GM19043 (cell line): ENCODE data around the gene TMTC2.

Experiments
- ATAC-seq: cut with Tn5 transposase; IDR thresholded peaks from one replicate; pipeline ENCODE4 v1.9.1; 2021; ENCODE audit warnings: low read depth; ENCODE audit not compliant: unreplicated experiment

TMTC2 gene

DNA sequence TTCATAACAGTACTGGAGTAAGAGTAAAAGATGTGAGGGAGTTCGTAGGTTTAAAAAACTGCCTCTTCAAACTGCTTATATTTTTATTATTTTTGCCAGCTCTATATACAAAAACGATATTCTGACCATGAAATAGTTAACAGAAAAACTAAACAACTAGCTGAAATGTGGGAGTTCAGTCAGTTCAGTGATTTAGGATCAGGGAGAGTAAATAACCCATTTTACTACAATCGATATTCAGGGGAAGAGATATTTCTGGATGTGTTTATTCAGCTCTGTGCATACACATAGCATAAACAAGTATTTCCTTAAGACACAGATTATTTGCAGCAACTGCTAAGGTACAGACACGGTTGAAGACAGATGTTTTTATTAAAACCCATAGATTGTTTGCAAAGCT is 470.9 kb downstream of the TMTC2 start:
- ATAC-seq, result no peak

DNA sequence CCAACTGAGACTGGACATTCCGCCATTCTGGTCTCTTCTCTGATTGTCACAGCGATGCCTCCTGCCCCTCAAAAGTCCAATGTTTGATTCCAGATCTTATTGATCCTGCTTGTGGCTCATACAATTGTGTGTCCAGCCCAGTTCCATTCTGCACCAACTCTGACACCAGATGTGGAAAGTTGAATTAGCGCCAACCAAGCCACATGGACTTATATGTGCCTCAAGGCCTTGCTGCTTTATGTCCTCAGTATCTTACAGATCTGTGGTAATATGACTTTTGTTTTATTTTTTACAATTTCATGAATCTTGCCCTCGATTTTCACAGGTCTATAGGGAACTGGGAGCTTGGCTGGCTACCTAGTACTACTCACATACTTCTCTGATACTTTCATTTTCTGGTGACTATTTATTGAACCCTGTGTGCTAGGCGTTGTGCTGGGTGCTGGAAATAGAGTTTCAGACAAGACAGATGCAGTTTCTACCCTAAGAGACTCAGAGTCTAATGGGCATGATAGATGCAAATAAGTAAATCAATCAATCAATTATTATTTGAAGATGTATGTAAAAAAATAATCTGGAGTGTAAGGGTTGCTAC is 472.0 kb downstream of the TMTC2 start:
- no peak for ATAC-seq

DNA sequence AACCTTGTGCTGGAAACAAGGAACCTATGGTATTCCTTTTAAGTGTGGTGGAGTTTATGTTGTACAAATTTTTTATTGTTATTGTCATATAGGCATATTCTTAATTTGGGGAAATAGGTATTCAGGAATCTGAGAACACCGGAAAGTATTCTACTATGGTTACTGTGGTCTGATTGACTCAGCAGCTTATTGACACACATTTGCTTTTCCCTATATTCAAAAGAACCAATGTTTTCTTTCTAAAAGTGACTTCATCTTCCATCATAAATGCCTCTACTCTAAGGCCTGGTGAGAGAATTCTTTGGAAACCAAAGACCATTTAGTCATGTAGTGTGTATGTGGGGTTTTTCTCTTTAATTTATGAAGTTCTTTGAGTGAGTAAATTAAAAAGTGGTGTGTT is 474.8 kb downstream of the TMTC2 start:
- no peak for ATAC-seq

DNA sequence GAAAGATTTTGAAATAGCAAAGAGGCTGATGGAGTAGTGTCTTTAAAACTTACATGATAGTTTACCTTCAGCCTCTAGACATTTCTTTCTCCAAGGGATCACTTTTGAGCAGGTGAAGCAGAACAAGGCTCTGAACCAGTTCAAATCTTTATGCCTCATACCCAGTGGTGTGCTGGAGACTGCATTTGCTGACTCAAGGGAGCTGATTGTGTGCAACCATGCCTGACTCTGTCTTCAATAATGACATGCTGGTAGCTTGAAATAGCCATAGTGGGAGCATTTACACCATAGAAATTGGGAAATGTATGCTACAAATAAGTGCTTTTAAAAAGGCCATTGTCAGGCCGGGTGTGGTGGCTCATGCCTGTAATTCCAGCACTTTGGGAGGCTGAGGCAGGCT is 482.0 kb downstream of the TMTC2 start:
- ATAC-seq, result no peak

DNA sequence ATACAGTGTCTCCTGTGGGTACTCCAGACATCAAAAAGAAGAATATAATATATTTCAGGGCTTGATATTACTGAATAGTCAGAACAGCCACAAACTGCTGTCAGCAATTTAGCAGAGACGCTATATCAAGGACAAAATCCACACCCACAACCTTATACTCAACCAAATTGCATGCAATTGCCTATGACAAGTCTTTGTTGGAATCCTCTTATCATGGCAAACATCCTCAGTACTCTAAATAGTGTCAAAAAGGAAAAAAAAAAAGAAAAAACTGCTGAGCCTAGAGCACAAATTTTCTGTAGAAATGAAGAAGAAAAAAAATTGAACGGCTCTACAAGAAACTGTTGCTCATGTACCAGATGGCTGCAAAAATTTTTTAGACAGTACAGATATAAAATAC is 485.7 kb downstream of the TMTC2 start:
- ATAC-seq, result no peak

DNA sequence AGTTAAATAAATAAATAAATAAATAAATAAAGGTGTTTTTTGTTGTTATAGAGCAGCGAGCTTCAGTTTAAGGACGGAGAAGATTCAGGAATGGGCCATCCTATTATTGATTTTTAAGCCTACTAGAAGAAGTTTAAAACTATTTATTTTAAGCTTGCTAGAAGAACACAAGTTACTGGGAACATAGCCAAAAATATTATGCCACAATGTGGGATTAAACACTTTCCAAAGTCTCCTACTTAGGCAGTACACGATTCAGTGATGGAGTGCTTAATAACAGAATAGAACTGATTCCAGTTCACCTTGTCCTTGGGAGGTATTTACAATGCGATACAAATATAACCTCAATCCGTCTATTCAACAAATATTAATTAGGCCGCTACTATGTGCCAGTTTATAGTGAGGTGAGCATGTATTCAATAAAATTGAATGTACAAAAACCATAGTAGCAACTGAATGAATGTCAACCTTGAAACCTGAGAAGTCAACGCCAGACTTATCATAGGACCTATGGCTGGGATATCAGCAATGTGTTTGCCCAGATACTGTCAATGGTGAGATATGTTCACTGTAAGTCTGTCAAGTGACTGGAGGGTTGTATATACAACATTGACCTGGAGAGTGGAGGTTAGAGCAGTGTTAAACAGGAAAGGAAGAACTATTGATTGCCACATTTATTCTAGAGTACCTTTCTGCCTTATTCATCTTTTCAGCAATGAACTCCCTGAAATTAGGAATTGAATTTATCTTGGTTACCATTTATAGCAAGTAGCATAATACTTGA is 486.4 kb downstream of the TMTC2 start:
- no peak for ATAC-seq

DNA sequence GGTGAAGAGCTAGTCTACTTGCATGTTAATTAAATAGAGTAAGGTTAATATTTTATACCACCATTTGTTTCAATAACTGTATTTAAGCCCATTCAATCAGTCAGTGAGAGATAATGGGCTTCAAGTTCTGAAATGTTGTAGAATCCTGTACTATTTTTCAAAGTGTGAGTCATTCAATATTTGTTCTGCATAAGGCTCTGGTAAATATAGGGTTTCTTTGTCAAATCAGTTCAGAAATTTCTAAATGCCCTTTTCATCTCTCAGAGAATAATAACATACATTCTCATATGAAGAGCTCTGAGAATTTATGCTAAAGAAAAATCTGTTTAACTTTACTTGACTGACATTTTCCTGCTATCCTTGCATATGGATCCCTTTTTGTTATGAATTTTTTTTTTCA is 493.3 kb downstream of the TMTC2 start:
- ATAC-seq, result no peak

DNA sequence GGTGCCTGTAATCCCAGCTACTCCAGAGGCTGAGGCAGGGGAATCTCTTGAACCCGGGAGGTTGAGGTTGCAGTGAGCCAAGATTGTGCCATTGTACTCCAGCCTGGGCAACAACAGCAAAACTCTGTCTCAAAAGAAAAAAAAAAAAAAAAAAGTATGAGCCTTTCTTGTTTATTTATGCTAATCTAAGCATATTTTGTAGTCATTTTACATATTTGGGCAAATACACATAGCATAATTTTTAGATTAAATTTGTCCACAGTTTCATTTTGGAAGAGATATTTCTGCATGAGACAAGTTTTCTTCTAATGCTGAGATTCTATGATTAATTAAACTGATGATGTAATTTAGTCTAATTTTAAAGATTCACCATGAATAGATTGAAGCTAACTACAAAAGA is 494.4 kb downstream of the TMTC2 start:
- ATAC-seq, result no peak

DNA sequence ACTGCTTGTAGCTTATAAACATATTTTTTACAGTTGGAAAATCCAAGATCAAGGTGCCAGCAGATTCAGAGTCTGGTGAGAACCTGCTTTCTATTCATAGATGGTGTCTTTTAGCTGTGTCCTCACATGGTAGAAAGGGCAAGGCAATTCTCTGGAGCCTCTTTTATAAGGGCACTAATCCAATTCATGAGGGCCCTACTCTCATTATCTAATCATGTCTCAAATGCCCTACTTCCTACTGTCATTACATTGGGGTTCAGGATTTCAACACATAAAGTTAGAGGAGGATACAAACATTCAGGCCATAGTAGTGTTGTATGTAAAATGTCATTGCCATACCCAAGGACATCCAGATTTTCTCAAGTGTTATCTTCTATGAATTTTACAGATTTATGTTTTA is 496.4 kb downstream of the TMTC2 start:
- no peak for ATAC-seq
